GM12892 (cell line): ENCODE measurements around the gene JAZF1.

Experiments used
- DNase-seq: peaks from one replicate; pipeline ENCODE4 v3.0.0; 2011; ENCODE audit not compliant: insufficient read length
- FAIRE-seq: peaks from 2 replicates; lab custom pipeline; 2011; peaks lifted over from hg19 to GRCh38; lab: Jason Lieb, UNC
- POLR2A ChIP-seq: IDR thresholded peaks from 2 replicates; pipeline ENCODE4 v1.6.1; 2011; ENCODE audit warnings: low read depth, low read length, control low read depth
- POLR2AphosphoS5 ChIP-seq: IDR thresholded peaks from 2 replicates; pipeline ENCODE4 v1.6.1; 2011; ENCODE audit warnings: low read depth, low read length, control low read depth
- TAF1 ChIP-seq: IDR thresholded peaks from 2 replicates; pipeline ENCODE4 v1.6.1; 2011; ENCODE audit warnings: low read depth, mild to moderate bottlenecking, control low read depth, low read length, borderline replicate concordance

JAZF1 gene

GRCh38 chr7:28191184-28191583 is 10.6 kb upstream of the JAZF1 start:
- FAIRE-seq: no peak
- DNase-seq: no peak
- no peak for TF ChIP-seq POLR2A

DNA sequence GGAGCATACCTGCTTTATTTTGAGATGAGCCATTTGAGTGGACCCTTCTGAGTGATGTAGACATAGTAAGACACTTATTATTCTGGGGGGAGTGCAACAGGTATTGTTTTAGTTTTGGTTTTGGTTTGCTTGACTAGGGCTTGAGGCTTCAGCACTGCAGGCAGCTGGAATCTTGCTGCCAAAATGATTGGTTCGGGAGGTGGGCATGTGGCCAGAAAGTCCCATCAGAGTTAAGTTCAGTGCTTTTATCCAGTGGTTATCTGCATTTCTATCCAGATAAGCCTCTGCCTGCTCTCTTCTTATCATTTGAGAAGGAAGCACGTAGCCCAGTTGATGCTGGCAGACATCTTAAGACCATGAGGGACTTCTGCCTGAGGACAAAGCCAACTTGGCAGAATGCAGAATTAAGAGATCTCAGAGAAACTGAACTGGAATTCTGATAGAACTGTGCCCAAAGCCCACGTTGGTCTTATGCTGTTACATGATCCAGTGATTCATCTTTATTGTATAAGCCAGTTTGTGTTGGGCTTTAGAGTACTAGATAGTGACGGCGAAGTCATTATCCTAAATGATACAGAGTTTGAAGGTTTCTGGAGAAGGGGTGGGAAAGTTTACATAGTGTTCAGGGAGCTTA is 9.6 kb upstream of the JAZF1 start:
- no peak for FAIRE-seq
- no peak for DNase-seq
- no peak for TF ChIP-seq TAF1
- TF ChIP-seq POLR2AphosphoS5: no peak
- no peak for TF ChIP-seq POLR2A

GRCh38 chr7:28187012-28187411 is 6.4 kb upstream of the JAZF1 start:
- TF ChIP-seq POLR2A (no peak), POLR2AphosphoS5 (no peak), TAF1 (no peak)
- DNase-seq: no peak
- no peak for FAIRE-seq

- no peak for FAIRE-seq
- TF ChIP-seq POLR2A (no peak), TAF1 (no peak), POLR2AphosphoS5 (no peak)
Observed at GRCh38 chr7:28183627-28184026, 3.0 kb upstream of the JAZF1 start.

GRCh38 chr7:28182071-28182471 is 1.5 kb upstream of the JAZF1 start:
- peak; percentile 5 for FAIRE-seq
- TF ChIP-seq POLR2A (no peak), POLR2AphosphoS5 (no peak), TAF1 (no peak)

More at GRCh38 chr7:28183627-28184026, 3.0 kb upstream of the JAZF1 start:
- DNase-seq: no peak

DNA sequence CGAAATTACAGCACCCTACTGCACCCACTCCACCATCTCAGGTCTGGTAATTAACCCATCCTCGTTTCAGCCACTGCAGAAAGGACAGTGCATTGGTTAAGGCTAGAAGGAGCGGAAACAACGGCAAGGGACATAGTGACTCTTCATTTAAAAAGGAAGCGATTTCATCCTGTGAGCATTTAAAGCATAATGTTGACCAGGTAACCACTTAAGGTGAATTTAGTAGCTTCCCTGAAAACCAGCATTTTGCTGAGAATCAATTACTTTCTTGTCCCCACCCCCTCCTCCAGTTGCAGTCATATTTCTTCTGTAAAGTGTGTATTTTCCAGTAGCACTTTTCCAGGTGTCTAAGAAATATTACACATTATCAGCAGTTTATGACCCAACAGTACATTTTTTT is 821 bp upstream of the JAZF1 start:
- DNase-seq: no peak
- TF ChIP-seq POLR2AphosphoS5 (no peak), POLR2A (no peak), TAF1 (no peak)
- FAIRE-seq: peak; percentile 21

More at GRCh38 chr7:28182071-28182471, 1.5 kb upstream of the JAZF1 start:
- DNase-seq: no peak

DNA sequence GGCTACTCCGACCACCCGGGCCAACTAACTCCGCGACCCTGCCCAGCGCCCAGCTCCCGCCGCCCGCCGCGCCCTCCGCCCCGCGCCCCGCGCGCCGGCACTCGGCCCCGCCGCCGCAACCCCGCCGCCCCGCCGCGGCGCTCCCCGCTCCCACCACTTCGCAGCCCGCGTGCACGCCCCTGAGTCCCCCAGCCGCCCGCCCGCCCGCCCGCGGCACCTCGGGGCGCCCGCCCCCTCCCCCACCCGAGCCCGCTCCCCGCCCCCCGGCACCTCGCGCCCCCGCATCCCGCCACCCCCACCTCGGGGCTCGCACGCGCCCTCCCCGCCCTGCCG is 598 bp downstream of the JAZF1 start:
- FAIRE-seq (no peak), DNase-seq (no peak)
- TF ChIP-seq POLR2A (no peak), TAF1 (no peak), POLR2AphosphoS5 (no peak)

DNA sequence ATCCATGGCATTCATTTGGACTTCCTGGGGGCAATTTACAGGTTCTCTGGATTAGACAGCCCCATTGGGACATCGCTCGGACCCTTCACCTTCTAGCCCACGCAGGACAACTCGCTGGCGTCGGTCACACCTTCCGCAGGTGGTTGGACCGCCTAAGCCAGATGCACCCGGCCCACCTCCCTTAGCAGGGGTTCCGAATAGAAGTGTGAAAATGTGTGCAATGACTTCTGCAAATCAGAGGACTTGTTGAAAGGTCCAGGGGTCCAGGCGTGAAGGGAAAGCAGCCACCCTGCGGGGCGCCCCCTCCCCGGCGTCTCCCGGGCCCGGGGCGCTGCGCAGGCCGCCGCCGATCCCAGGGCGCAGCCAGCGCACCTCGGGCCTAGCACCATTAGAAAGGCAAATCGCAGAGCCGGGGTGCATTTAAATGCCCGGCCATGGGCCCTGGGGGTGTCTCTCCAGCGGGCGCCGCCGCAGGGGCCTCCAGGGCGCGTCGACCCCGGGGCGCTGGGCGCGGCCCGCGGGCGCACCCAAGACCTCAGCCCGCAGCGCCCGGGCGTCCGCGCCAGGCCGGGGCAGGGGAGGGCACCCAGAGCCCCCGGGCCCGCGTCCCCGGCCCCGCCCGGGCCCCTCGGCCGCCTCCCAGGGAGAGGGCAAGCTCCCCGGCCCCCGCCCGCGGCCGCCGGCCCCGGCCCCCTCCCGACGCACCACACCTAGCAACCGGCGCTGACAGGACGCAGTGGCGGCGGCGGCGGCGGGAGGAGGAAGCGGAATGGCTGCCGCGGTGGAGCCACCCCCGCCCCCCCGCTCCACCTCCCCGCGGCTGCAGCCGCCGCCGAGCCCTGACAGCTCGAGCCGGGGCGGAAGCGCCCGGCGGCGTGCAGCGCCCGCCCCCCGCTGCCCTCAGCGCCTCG is 1.2 kb downstream of the JAZF1 start:
- TF ChIP-seq POLR2A (no peak), POLR2AphosphoS5 (no peak), TAF1 (no peak)
- FAIRE-seq (no peak), DNase-seq (peak; percentile 65)

DNA sequence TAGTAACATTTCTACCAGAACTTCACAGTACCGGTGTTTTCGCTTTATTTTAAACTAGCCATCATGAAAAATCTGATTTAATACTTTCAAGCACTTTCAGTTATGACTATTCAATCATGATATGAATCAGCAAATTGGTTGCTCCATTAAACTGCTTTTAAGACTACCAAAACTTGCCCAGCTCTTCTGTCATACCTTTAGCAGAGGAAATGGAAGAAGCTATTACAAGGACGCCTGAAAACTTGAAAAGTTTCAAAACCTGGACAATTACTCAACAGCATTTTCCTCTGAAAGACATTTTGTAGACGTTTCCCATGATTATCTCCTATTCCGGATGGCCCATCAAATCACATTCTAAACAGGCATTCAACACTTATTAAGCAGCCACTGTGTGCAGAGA is 2.0 kb downstream of the JAZF1 start:
- FAIRE-seq: no peak
- no peak for DNase-seq
- TF ChIP-seq POLR2AphosphoS5 (no peak), POLR2A (no peak), TAF1 (no peak)

- TF ChIP-seq TAF1: no peak
- no peak for TF ChIP-seq POLR2AphosphoS5
- no peak for TF ChIP-seq POLR2A
- DNase-seq (no peak), FAIRE-seq (no peak)
Observed at GRCh38 chr7:28177836-28178235, 2.8 kb downstream of the JAZF1 start.

DNA sequence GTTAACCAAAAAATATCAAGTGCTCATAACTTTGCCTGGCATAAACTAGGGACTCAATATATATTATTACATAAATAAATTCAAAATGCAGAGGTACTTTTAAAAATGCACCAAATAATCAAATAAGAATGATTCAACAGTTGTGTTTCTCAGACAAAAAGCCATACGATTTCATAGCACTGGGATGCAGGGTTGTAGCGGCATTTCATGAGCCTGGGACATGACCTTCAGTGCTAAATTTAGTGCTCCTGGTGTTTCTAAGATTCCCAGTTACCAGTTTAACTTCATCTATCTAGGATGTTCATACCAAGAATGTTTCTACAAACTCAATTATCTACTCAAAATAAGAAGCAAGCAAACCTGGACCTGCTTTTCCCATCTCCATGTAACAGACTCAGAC is 4.0 kb downstream of the JAZF1 start:
- no peak for FAIRE-seq
- DNase-seq: no peak

DNA sequence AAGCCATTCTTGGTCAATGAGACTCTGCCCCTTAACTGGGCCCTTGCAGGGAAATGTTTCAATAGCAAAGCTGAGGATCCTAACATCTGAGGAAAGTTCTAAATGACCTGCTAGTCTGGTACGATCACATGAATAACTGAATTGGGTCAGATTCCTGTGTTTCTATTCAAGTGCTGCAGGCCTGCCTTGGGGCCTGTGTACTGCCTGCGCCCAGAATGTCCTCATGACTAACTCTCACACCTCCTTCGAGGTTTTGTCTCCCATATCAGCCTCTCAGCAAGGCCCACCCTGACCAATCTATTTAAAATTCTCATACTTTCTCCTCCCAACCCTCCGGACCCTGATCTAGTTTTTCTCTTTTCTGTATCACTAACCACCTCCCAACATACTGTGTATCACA is 4.4 kb downstream of the JAZF1 start:
- FAIRE-seq (no peak), DNase-seq (no peak)

More for the DNA sequence above, 4.0 kb downstream of the JAZF1 start:
- no peak for TF ChIP-seq POLR2A
- no peak for TF ChIP-seq TAF1
- TF ChIP-seq POLR2AphosphoS5: no peak

More for the DNA sequence above, 4.4 kb downstream of the JAZF1 start:
- no peak for TF ChIP-seq POLR2A
- TF ChIP-seq POLR2AphosphoS5: no peak
- no peak for TF ChIP-seq TAF1
